ENCODE data around the gene CHRM4.
A peak's percentile ranks its signal among the peaks of the same experiment; 100 is the strongest.

The CHRM4 gene

GRCh38 chr11:46402957-46403902, 11.7 kb upstream of the CHRM4 start:
- DNase-seq: no peak

- DNase-seq: no peak
Observed at GRCh38 chr11:46397526-46397925, 6.0 kb upstream of the CHRM4 start.

- DNase-seq: no peak
Observed at GRCh38 chr11:46393759-46394158, 2.2 kb upstream of the CHRM4 start.

- DNase-seq: no peak
Observed at GRCh38 chr11:46393231-46393616, 1.6 kb upstream of the CHRM4 start.

- peak; percentile 74 for DNase-seq
Observed at GRCh38 chr11:46392421-46393230, 1.1 kb upstream of the CHRM4 start.

GRCh38 chr11:46391186-46391577, 394 bp downstream of the CHRM4 start:
- DNase-seq: no peak

GRCh38 chr11:46390331-46391171, 1.0 kb downstream of the CHRM4 start:
- no peak for DNase-seq

GRCh38 chr11:46389450-46390330, 1.9 kb downstream of the CHRM4 start:
- DNase-seq: peak; percentile 33

- no peak for DNase-seq
Observed at GRCh38 chr11:46388619-46389449, 2.7 kb downstream of the CHRM4 start.

GRCh38 chr11:46387919-46388618, 3.5 kb downstream of the CHRM4 start:
- no peak for DNase-seq

- DNase-seq: no peak
Observed at GRCh38 chr11:46387456-46387855, 4.1 kb downstream of the CHRM4 start.

GRCh38 chr11:46386674-46387073, 4.9 kb downstream of the CHRM4 start:
- no peak for DNase-seq

- no peak for DNase-seq
Observed at GRCh38 chr11:46386005-46386578, 5.5 kb downstream of the CHRM4 start.

GRCh38 chr11:46385169-46386004, 6.2 kb downstream of the CHRM4 start:
- DNase-seq: no peak

- DNase-seq: no peak
Observed at GRCh38 chr11:46383974-46384701, 7.4 kb downstream of the CHRM4 start.

GRCh38 chr11:46383404-46383758, 8.2 kb downstream of the CHRM4 start:
- DNase-seq: no peak

- no peak for DNase-seq
Observed at GRCh38 chr11:46382646-46383403, 8.8 kb downstream of the CHRM4 start.
